H1 (cell line): Measurements from ENCODE around the gene PRCD. TPM values are rescaled to one million over a fixed set of nuclear protein-coding genes. Genes with fewer than 3 reads are reported as not detected.

Experiments
- BRCA1 ChIP-seq: IDR thresholded peaks from 2 replicates; pipeline ENCODE4 v1.6.1; 2012; ENCODE audit warnings: low read depth, low read length, improper control_type of control experiment
- polyA plus RNA-seq, 7 experiments: library from polyadenylated mRNA; depleted of rRNA in 3 of 7; stranded (reverse) in 5 of 7; unstranded in 2 of 7; fragments of >200 nt in 5 of 7; fragments of 200-250 nt in 2 of 7; gene quantifications; 1 replicate in 5 of 7; 2 replicates in 1 of 7; 4 replicates in 1 of 7; pipeline versions ENCODE4 v1.2.1 to v1.2.3, GENCODE V29; 2011 to 2013; ENCODE audit warnings: missing spikeins in 2 of 7, mixed read lengths in 2 of 7
- total RNA-seq: library from RNA; stranded (reverse); fragmentation: NEBNext Ultra II Directional; extraction: Animal tissue kit (Norgen Biotek cat#: 25700); gene quantifications from 2 replicates; pipeline ENCODE4 v1.2.1, GENCODE V29; 2021
- TF ChIP-seq, protein P1 (sequence below): IDR thresholded peaks from 2 replicates; pipeline ENCODE4 v1.6.1; 2012; ENCODE audit warnings: inconsistent platforms

Gene PRCD
- total and polyA plus RNA-seq, 2 of the 8 experiments (the other 6 are each of a cell fraction or from before 2014, with no cell fraction given) = 0.77 to 2.1 TPM

DNA sequence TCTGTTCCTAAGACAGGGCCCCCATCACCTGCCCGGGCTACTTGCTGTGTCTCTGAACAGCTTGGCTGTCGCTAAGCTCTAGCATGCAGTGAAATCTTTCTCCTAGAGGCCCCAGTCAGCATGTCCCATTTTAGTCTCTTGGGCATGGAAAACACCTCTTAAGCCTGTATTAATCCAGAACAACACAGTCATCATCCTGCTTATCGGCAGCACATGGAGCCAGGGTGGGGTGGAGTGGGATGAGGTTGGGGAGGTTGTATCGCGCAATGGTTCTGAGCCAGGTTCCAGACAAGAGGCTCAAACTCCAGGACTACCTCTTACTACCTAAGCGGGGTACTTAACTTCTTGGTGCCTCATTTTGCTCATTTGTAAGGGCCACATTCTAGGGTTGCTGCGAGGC lies 38.0 kb downstream of the PRCD start (continued):
- TF ChIP-seq, protein P1, sequence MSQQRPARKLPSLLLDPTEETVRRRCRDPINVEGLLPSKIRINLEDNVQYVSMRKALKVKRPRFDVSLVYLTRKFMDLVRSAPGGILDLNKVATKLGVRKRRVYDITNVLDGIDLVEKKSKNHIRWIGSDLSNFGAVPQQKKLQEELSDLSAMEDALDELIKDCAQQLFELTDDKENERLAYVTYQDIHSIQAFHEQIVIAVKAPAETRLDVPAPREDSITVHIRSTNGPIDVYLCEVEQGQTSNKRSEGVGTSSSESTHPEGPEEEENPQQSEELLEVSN = no peak
- TF ChIP-seq BRCA1 = no peak
